ENCODE measurements around the gene PLAC1. TPM values are rescaled to one million over a fixed set of nuclear protein-coding genes. Genes with fewer than 3 reads are reported as not detected.
A peak's percentile ranks its signal among the peaks of the same experiment; 100 is the strongest.

Gene PLAC1
- total RNA-seq, 2 donors from 2014 or later, result 1.1 TPM; not detected in 1

DNA sequence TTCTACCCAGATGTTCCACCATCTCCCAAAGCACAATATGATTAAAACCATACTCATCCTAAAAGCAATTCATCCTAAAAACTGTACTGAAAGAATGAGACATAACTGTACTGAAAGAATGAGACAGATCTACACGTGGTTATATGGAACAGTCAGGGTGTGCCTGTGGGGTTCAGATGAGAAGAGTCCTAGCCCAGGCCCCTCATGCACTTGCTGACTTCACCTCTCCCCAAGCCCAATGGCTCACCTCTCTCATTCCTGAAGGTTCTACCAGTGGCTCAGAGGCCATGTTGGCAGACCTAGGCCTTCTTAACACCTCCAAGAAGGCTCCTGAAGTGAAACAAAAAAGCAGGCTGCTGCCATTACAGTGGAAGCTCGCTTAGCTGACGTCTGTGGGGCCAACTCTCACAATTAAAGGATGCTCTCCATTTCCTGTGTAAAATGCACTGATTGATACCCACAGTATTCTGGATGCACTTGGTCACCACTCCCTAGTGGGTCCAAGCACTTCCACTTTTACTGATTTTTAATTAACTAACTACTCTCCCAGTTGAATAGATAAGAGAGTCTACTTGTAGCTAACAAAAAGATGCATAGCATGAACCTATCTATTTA is 3.8 kb downstream of the PLAC1 start:
- H3K4me3 Mint-ChIP-seq, result peak overlapping the region; percentile 7
- H3K36me3 Mint-ChIP-seq (ENCODE audit: low read depth), result no peaks in the 10 kb centered on the region
- peak; percentile 98 for ATAC-seq (replicated peaks)
- peak overlapping the region; percentile 33 for H3K27ac Mint-ChIP-seq
- H3K27me3 Mint-ChIP-seq, result no peaks in the 10 kb centered on the region
- no peaks in the 10 kb centered on the region for H3K9me3 Mint-ChIP-seq
- H3K4me1 Mint-ChIP-seq, result peaks cover 11% of the 10 kb centered on the region

DNA sequence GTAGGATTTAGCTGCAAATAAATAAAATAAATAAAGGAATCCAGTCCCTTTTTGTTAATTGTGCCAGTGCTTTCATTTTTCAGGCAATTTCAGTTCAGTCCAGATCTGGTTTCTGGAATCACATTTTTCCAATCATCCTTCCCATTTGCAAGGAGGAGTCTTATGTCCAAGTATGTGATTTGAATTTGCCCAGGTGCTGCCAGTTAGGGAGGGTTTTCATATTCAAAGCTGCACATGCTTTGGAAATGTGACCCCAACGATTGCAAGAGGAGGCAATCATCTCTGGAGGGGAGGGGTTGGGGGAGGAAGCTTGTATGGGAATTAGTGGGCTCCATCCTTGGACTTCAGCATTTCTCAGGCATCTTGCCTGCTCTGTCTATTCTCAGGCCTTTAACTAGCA is 4.4 kb downstream of the PLAC1 start:
- no peak for ATAC-seq (replicated peaks)
- Mint-ChIP-seq H3K4me1 (peaks cover 11% of the 10 kb centered on the region), H3K27ac (peak overlapping the region; percentile 33), H3K36me3 (ENCODE audit: low read depth) (no peaks in the 10 kb centered on the region), H3K27me3 (no peaks in the 10 kb centered on the region), H3K9me3 (no peaks in the 10 kb centered on the region), H3K4me3 (peak overlapping the region; percentile 7)

DNA sequence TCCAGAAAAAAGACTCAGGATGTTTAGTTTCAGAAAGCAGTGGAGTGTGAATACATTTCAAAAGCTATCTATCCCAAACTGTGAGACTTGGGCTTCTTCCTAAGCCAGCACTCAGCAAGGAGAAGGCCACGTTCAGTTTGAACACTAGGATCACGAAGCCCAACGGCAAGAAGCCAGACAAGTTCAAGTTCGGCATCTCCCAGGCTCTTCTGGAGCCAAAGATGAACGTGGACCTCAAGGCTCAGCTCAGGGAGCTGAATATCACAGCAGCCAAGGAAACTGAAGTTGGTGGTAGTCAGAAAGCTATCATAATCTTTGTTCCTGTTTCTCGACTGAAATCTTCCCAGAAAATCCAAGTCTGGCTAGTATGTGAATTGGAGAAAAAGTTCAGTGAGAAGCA is 7.6 kb downstream of the PLAC1 start:
- no peak for ATAC-seq (replicated peaks)
- Mint-ChIP-seq H3K27me3 (peaks cover 8% of the 10 kb centered on the region), H3K9me3 (no peaks in the 10 kb centered on the region), H3K36me3 (ENCODE audit: low read depth) (no peaks in the 10 kb centered on the region), H3K4me1 (peaks cover 7% of the 10 kb centered on the region), H3K4me3 (no peak overlapping the region), H3K27ac (no peak overlapping the region)

DNA sequence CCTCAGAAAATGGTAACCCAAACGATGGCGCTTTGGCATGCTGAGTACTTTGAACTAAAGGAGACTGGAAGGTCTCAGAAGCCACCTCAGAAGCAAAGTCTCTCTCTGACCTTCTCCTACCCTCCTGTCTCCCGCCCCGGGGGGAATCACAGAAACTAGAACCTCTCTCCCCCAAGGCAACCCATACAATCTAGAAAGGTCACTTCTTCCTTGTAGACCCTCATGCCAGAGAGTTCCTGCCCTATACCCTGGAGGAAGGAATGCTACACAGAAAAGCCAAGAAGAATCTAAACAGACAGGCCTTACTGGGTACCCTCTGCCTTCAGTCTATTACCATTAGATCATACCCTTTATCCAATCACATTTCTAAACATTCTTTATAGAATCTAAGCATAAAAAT is 8.5 kb downstream of the PLAC1 start:
- H3K27ac Mint-ChIP-seq, result no peak overlapping the region
- H3K27me3 Mint-ChIP-seq, result peaks cover 8% of the 10 kb centered on the region
- H3K9me3 Mint-ChIP-seq, result no peaks in the 10 kb centered on the region
- peaks cover 7% of the 10 kb centered on the region for H3K4me1 Mint-ChIP-seq
- H3K4me3 Mint-ChIP-seq, result no peak overlapping the region
- ATAC-seq (replicated peaks), result no peak
- no peaks in the 10 kb centered on the region for H3K36me3 Mint-ChIP-seq (ENCODE audit: low read depth)

DNA sequence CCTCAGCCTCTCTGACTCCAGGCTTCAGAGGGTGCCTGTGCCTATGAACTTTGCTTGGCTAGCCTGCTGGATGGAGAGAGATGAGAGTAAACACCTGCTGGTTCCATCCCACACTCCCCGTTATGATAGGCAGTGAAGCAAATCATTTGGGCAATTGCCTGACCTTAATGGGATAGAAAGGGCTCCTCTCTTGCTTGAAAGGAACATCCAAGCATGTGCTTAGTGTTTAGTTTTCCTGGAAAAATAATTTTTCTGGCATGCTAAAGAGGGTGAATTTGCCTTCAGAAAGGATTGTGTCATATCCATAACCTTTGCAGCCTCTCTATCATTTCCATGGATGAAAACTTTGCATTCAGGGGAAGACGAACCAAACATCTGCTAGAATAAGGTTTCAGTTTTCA is 10.8 kb downstream of the PLAC1 start:
- no peak for ATAC-seq (replicated peaks)
- Mint-ChIP-seq H3K9me3 (no peaks in the 10 kb centered on the region), H3K4me3 (no peak overlapping the region), H3K27ac (no peak overlapping the region), H3K36me3 (ENCODE audit: low read depth) (no peaks in the 10 kb centered on the region), H3K4me1 (no peaks in the 10 kb centered on the region), H3K27me3 (peaks cover 12% of the 10 kb centered on the region)

DNA sequence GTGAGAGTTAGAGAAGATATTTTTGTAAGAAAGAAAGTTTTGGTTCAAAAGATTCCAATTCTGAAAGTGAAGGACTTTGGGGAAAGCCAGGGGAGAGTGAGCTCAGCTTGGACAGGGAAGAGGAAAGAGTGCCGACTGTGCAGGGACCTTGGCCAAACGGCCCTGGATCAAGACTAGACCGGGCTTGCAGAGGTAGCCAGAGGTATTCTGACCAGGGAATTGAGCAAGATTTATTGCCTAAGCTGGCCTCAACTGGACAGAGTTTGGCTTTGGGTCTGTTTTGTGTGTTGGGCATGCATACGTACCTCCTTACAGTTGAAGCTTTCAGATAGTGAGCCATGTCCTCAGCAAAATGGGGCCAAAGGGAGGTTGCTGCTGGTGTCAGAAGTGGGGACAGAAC is 11.6 kb downstream of the PLAC1 start:
- H3K36me3 Mint-ChIP-seq (ENCODE audit: low read depth), result no peaks in the 10 kb centered on the region
- H3K9me3 Mint-ChIP-seq, result no peaks in the 10 kb centered on the region
- H3K27ac Mint-ChIP-seq, result no peak overlapping the region
- no peak for ATAC-seq (replicated peaks)
- no peak overlapping the region for H3K4me3 Mint-ChIP-seq
- no peaks in the 10 kb centered on the region for H3K4me1 Mint-ChIP-seq
- peaks cover 15% of the 10 kb centered on the region for H3K27me3 Mint-ChIP-seq

DNA sequence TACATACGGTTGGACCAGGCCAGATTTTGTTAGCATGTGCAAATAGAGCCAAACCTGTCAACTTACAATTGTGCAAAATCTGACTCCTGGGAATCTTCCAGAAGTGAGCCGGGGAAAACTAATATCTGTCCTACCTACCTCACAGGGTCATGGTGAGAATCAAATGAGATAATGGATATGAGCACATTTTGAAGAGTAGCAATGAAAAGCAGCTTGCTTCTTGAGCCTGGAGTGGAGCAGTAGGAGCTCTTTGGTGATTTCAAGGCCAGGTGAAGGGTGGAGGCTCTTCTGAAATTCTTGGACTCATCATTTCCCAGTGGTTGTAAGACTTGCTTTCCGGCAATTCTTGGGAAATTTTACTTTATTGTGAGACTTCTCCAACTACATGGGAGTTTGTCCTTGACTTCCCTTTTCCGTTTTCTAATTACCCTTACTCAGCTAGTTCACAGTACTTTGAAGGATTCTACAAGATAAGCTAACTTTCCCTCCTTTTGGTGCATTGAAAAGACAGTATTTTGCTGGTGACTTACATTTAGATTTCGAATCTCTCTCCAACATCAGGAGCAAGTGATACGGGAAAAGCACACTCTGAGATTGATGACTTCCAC is 12.2 kb downstream of the PLAC1 start:
- Mint-ChIP-seq H3K4me3 (no peak overlapping the region), H3K27me3 (peaks cover 15% of the 10 kb centered on the region), H3K36me3 (ENCODE audit: low read depth) (no peaks in the 10 kb centered on the region), H3K9me3 (no peaks in the 10 kb centered on the region), H3K27ac (no peak overlapping the region), H3K4me1 (no peaks in the 10 kb centered on the region)
- ATAC-seq (replicated peaks), result no peak

DNA sequence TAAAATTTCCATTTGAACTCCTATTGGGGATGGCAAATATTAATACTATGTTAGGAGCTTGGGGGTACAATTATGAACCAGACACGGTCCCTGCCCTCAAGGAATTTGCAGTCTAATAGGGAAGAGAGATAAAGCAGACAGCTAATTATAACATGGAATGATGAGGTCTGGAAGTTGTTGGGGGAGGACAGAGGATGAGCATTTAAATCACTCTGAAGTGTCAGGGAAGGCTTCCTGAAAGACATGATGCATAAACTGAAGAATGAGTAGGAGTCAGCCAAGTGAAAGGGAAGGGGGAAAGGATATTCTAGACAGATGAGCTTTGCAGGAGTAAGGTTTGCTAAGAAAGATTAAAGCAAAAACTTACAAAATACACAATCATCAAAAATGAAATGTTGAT is 15.9 kb downstream of the PLAC1 start:
- H3K9me3 Mint-ChIP-seq, result no peaks in the 10 kb centered on the region
- H3K4me1 Mint-ChIP-seq, result no peaks in the 10 kb centered on the region
- no peak overlapping the region for H3K27ac Mint-ChIP-seq
- H3K36me3 Mint-ChIP-seq (ENCODE audit: low read depth), result no peaks in the 10 kb centered on the region
- no peak for ATAC-seq (replicated peaks)
- H3K27me3 Mint-ChIP-seq, result peaks cover 12% of the 10 kb centered on the region
- no peak overlapping the region for H3K4me3 Mint-ChIP-seq

DNA sequence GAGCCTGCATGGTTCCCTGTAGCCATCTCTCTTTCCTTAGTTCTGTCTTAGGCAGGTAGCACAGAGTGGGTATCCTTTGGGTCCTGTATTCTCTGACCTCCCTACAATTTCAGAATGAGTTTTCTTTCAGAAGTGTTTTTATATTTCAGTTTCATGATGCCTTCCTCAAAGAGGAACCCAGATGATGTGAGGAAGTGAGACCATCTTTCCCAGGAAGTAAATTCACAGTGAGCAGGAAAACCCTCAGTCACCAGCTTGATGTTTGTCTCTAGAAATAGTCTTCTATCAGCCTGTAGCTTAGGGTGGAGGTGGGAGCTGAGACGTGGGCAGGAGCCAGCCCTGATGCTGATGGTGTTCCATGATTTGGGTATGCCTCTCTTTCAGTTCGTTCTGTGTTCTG is 16.9 kb downstream of the PLAC1 start:
- peaks cover 9% of the 10 kb centered on the region for H3K27me3 Mint-ChIP-seq
- ATAC-seq (replicated peaks), result no peak
- H3K27ac Mint-ChIP-seq, result no peak overlapping the region
- H3K4me1 Mint-ChIP-seq, result no peaks in the 10 kb centered on the region
- no peaks in the 10 kb centered on the region for H3K9me3 Mint-ChIP-seq
- H3K36me3 Mint-ChIP-seq (ENCODE audit: low read depth), result no peaks in the 10 kb centered on the region
- H3K4me3 Mint-ChIP-seq, result no peak overlapping the region

DNA sequence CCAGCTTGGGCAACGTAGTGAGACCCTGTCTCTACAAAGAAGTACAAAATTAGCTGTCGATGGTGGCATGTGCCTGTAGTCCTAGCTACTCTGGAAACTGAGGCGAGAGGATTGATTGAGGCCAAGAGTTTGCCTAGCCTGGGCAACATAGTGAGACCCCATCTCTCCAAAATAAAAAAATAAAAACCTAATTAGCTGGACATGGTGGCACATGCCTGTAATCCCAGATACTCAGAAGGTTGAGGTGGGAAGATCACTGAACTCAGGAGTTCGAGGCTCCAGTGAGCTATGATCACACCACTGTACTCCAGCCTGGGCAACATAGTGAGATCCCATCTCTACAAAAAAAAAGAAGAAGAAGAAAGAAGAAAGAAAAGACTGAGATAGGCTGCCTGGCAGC is 17.4 kb downstream of the PLAC1 start:
- Mint-ChIP-seq H3K27ac (no peak overlapping the region), H3K36me3 (ENCODE audit: low read depth) (no peaks in the 10 kb centered on the region), H3K27me3 (peaks cover 7% of the 10 kb centered on the region), H3K9me3 (no peaks in the 10 kb centered on the region), H3K4me3 (no peak overlapping the region), H3K4me1 (no peaks in the 10 kb centered on the region)
- ATAC-seq (replicated peaks), result no peak

DNA sequence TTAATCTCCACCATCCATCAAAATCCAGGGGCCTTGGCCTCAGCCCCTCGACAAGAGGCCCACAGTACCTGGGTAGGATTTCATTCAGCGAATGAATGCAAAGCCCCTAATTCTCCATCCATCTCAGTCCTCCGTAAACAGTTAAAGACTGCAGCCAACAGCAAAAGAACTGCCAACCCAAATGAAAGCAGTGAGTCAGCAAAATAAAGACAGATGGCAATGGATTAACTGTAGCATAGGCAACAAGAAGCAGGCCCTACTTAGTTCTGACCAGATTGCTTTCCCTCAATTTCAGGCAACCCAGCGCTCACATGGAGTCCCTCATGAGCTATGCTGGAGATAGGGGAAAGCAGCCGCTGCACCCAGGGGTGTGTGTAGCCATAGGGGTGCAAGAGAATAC is 21.4 kb downstream of the PLAC1 start:
- H3K27me3 Mint-ChIP-seq, result peaks cover 10% of the 10 kb centered on the region
- H3K4me3 Mint-ChIP-seq, result no peak overlapping the region

DNA sequence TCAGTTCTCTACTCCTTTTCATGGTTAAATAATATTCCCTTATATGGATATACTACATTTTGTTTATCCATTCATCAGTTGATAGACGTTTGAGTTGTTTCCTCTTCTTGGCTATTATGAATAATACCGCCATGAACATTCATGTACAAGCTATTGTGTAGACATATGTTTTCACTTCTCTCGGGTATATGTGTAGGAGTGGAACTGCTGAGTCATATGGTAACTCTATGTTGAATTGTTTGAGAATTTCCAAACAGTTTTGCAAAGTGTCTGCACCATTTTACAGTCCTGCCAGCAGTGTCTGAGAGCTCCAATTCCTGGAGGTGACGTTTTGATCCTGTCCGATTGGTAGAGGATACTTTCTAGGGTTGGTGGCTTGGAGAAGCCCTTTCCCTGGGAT is 23.6 kb downstream of the PLAC1 start:
- peak overlapping the region; percentile 21 for H3K4me3 Mint-ChIP-seq
- H3K36me3 Mint-ChIP-seq (ENCODE audit: low read depth), result no peaks in the 10 kb centered on the region
- H3K27ac Mint-ChIP-seq, result peak overlapping the region; percentile 66
- H3K27me3 Mint-ChIP-seq, result peaks cover 10% of the 10 kb centered on the region
- no peaks in the 10 kb centered on the region for H3K4me1 Mint-ChIP-seq
- H3K9me3 Mint-ChIP-seq, result no peaks in the 10 kb centered on the region
- ATAC-seq (replicated peaks), result peak; percentile 88

More for the DNA sequence above, 21.4 kb downstream of the PLAC1 start:
- no peak overlapping the region for H3K27ac Mint-ChIP-seq
- H3K4me1 Mint-ChIP-seq, result no peaks in the 10 kb centered on the region
- no peaks in the 10 kb centered on the region for H3K9me3 Mint-ChIP-seq
- no peak for ATAC-seq (replicated peaks)
- H3K36me3 Mint-ChIP-seq (ENCODE audit: low read depth), result no peaks in the 10 kb centered on the region

DNA sequence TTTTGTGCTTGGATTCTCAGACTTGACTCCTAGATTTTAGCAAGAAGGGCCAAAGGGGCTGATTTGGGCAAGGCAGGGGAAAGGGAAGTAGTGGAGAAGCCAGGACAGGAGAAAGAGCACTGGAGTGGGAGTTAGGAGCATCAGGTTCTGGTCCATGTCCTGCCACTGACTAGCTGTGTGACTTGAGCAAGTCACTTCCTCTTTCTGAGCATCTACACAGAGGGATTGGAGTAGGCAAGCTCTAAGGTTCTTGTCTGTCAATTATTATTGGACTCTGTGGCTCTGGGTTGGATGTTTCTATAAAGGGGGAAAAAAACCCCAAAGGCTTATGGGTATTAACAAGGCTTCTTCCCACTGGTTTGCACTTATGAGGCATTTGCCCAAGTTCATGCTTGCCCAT is 24.4 kb downstream of the PLAC1 start:
- H3K36me3 Mint-ChIP-seq (ENCODE audit: low read depth), result no peaks in the 10 kb centered on the region
- ATAC-seq (replicated peaks), result no peak
- H3K27me3 Mint-ChIP-seq, result peaks cover 10% of the 10 kb centered on the region
- no peaks in the 10 kb centered on the region for H3K4me1 Mint-ChIP-seq
- H3K9me3 Mint-ChIP-seq, result no peaks in the 10 kb centered on the region
- no peak overlapping the region for H3K27ac Mint-ChIP-seq
- no peak overlapping the region for H3K4me3 Mint-ChIP-seq

DNA sequence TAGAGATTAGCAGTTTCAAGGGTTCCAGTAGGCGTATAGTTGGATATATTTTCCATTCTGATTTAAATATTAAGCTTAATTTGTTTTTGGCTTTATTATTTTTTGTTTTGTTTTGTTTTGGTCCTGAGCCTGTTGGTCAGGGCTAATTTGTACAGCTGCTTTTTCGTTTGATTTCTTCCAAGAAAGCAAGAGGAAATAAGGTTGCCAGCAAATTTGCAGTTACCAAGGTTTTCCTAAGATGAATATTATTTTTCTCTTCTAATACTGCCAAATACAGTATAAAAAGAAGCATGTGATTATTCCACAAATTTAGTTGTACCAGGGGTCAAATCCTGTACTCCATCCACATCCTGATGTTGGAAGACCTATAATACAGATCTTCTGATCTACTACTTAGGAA is 24.9 kb downstream of the PLAC1 start:
- H3K27me3 Mint-ChIP-seq, result peaks cover 11% of the 10 kb centered on the region
- no peak for ATAC-seq (replicated peaks)
- no peak overlapping the region for H3K27ac Mint-ChIP-seq
- H3K36me3 Mint-ChIP-seq (ENCODE audit: low read depth), result no peaks in the 10 kb centered on the region
- no peaks in the 10 kb centered on the region for H3K9me3 Mint-ChIP-seq
- no peaks in the 10 kb centered on the region for H3K4me1 Mint-ChIP-seq
- H3K4me3 Mint-ChIP-seq, result no peak overlapping the region

DNA sequence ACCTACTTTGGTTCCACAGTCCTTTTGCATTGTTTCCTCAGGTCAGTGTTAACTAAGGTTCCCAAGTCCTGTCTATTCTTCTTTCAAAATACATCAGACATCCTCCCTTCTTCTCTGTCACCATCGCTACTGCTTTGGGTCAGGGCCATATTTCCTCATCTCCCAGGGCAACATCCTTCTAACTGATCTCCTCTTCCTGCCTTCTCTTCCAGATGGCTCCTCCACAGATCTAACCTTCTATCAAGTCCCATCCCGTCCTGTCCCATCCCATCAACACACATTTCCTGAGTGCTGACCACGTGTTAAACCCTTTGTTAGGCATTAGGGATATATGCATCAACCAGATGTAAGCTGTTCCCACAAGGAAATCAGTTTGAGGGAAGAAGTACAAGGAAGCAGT is 25.9 kb downstream of the PLAC1 start:
- peaks cover 14% of the 10 kb centered on the region for H3K27me3 Mint-ChIP-seq
- H3K4me3 Mint-ChIP-seq, result no peak overlapping the region
- no peaks in the 10 kb centered on the region for H3K36me3 Mint-ChIP-seq (ENCODE audit: low read depth)
- ATAC-seq (replicated peaks), result no peak
- H3K4me1 Mint-ChIP-seq, result no peaks in the 10 kb centered on the region
- no peaks in the 10 kb centered on the region for H3K9me3 Mint-ChIP-seq
- no peak overlapping the region for H3K27ac Mint-ChIP-seq

Measured in activated T-helper 17 cell treated with anti-CD3 and anti-CD28 coated beads, Interleukin-2, amount 50 U/mL, for 72 hours (primary cell).